ENCODE measurements around the gene MOBP. TPM values are rescaled to one million over a fixed set of nuclear protein-coding genes. Genes with fewer than 3 reads are reported as not detected.
"Not testable (repeated sequence)": the region's sequence is repeated elsewhere in the genome, so short reads cannot be mapped to it uniquely, and the experiment has no call there.

MOBP gene, protein sequence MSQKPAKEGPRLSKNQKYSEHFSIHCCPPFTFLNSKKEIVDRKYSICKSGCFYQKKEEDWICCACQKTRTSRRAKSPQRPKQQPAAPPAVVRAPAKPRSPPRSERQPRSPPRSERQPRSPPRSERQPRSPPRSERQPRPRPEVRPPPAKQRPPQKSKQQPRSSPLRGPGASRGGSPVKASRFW
- under 1 TPM in 2 of 3 donors, not detected in 1; 0.07 to 0.22 TPM for polyA plus RNA-seq

DNA sequence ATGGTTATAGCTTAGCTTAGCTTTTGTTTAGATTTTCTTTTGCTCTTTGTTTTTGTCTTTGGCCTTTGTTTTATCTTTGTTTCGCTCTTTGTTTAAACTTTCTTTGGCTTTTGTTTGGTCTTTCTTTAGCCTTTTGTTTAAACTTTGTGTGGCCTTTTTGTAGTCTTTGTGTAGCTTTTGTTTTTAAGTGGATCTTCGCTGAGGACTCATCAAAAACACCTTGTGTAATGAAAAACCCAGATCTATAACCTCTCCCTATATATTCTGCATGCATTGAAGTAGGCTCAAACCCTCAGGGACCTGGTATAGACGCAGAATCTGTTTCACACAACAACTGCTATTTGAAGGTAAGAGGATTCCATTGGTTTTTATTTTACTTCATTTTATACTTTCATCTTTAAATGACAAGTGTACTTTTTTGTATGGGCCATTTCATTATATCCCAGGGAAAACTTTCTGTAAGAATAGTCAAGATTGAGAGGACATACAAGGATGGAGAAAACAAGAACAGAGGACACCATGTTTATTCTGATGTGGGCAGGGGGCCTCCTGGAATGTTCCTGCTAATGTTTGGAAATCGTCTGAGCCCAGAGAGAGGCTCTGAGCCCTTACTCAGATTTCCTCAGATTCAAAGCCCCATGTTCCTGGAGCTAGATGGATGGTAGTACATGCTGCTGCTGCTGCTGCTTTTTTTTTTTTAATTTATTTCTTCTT, at the start of gene MOBP:
TSS of gene MOBP (plus strand) at position 287 of the 714 bp plus-strand sequence. CDS start 34,390 bp downstream, outside the sequence.
- no peak within 1 kb of the TSS for H3K27ac ChIP-seq (ENCODE audit: low read depth, low read length)
- WGBS, 3 donors: 29 to 54% (median 54%) methylated on average over 4 of the region's 4 CpGs

DNA sequence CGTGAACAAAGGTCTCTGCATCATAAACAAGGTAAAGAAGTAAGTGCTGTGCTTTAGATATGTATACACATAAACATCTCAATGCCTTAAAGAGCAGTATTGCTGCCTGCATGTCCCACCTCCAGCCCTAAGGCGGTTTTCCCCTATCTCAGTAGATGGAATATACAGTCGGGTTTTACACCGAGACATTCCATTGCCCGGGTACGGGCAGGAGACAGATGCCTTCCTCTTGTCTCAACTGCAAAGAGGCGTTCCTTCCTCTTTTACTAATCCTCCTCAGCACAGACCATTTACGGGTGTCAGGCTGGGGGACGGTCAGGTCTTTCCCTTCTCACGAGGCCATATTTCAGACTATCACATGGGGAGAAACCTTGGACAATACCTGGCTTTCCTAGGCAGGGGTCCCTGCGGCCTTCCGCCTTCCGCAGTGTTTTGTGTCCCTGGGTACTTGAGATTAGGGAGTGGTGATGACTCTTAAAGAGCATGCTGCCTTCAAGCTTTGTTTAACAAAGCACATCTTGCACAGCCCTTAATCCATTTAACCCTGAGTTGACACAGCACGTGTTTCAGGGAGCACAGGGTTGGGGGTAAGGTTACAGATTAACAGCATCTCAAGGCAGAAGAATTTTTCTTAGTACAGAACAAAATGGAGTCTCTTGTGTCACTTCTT, 48.8 kb upstream of the MOBP start:
- H3K27ac ChIP-seq (ENCODE audit: low read depth, low read length): not testable (repeated sequence)
- 45 to 60% (median 60%) methylated on average over 11 to 13 of the region's 14 CpGs for WGBS, 3 donors

DNA sequence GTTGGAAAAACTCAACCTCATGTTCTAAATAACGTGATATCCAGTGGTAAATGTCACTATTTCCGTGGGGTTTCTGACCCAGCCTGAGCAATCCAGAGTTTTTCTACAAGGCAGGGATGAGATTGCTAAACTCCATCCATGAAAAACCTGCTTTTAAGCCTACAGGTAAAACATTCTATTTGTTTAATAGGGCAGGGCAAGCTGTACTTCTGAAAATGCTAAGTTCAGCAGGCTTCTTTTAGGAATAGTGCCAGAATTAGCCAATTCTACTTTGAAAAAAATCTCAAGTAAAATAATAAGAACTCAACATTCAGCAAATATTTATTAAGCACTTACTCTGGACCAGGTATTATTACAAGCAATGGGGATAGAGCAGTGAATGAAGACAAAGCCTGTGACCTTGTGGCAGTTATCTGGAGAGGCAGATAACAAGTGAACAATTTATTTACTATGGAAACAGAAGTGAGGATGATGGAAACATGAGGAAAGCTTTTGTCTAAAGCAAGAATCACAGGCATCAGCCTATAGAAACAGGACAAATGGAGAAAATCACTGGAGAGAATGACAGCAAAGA, 47.7 kb upstream of the MOBP start:
- WGBS, 3 donors: 88 to 91% (median 88%) methylated on average over 2 of the region's 2 CpGs
- no peak overlapping the region for H3K27ac ChIP-seq (ENCODE audit: low read depth, low read length)

DNA sequence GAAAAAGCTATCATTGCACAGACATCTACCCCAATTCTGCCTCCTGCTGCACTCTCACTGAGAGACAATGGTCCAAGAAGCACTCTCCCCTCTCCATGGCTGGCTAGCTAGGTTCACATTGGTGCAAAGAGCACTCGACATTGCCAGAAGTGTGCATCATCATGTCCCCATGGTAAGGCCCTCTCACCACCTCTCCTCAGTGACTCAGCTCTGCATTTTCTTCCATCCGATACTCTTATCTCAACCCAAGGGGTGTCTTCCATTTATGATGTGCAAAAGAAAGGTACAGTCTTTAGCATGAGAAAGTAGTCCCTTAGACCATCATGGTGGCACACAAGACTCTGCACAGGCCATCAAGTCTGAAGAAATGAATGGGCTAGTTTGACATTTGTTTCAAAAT, 46.9 kb upstream of the MOBP start:
- no peak overlapping the region for H3K27ac ChIP-seq (ENCODE audit: low read depth, low read length)
- 89 to 95% (median 95%) methylated on average over 2 of the region's 2 CpGs for WGBS, 3 donors

DNA sequence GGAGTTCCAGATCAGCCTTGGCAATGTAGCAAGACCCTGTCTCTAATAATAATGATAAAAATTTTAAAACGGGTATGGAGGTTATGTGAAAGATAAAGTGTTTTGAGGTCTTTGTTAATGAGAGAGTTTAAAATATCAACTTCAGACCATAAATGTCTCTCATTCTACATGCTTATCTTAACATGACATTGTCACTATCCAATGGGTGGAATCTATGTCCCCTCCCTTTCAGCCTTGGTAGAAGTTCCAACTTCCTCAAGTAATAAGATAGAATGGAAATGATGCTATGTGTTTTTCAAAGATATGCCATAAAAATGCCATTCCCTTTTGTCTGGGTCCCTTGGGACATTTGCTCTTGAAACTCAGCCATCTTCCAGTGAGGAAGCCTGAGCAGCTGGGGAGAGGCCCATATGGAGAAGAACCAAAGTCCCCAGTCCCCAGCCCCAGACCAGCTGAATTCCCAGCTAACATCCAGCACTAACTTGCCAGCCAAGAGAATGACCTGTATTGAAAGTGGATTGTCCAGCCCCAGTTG, 44.0 kb upstream of the MOBP start:
- 64 to 76% (median 69%) methylated on average over 1 of the region's 1 CpG for WGBS, 3 donors
- no peak overlapping the region for H3K27ac ChIP-seq (ENCODE audit: low read depth, low read length)

DNA sequence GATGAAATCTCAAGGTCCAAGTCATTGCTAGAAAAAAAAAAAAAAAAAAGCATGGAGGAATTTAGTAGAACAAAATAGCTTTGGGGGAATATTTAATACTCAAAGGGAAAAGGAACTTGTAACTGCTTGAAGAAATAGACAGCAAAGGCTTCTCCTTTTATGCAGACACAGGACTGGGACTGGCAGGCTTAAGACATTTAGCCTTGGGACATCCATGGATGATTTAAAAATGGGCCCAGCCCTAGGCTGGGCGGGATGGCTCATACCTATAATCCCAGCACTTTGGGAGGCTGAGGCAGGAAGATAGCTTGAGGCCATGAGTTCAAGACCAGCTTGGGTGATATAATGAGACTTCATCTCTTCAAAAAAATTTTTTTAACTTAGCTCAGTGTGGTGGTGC, 41.2 kb upstream of the MOBP start:
- 0 to 98% (median 52%) methylated on average over 1 of the region's 1 CpG for WGBS, 3 donors
- no peak overlapping the region for H3K27ac ChIP-seq (ENCODE audit: low read depth, low read length)

DNA sequence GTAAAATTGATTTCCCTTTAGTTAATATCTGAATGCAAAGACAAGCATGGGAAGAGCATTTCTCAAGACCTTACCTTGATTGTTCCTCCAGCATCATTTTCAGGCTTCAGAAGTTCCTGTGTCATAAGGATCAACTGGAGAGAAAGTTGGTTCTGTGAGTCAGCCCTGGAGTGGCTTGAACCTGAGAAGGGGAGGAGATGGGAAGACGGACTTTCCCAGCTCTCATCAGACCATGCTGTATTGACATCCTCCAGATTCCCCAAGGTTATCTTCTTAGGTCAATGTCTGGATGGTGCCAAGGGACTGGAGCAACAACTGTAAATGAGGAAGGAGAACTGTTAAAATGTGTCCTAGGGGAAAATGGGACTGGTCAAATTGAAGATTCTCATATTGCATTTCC, 40.0 kb upstream of the MOBP start:
- WGBS, 3 donors: 57 to 93% (median 89%) methylated on average over 1 of the region's 1 CpG
- no peak overlapping the region for H3K27ac ChIP-seq (ENCODE audit: low read depth, low read length)

DNA sequence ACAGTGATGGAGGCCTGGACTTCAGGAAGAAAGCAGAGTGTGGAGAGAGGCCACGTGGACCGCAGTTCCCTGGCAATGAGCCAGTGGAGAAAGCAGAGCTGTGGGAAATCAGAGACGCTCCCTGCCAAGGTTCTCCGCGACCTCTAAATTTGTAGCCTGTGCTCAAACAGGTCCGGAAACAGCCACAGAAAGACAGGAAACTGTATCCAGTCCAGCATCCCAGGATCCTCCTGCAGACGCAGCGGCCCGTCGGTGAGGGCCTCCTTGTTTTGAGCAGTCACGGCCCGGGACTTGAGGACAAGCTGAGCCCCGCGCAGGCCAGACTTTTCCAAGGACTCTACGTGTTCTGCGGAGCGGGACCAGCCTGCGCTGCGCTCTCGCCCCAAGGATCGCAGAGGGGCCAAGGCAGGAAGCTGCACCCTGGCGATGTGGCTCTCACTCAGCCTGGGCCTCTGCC, 38.7 kb upstream of the MOBP start:
- H3K27ac ChIP-seq (ENCODE audit: low read depth, low read length): no peak overlapping the region
- 45 to 61% (median 48%) methylated on average over 22 of the region's 22 CpGs for WGBS, 3 donors

DNA sequence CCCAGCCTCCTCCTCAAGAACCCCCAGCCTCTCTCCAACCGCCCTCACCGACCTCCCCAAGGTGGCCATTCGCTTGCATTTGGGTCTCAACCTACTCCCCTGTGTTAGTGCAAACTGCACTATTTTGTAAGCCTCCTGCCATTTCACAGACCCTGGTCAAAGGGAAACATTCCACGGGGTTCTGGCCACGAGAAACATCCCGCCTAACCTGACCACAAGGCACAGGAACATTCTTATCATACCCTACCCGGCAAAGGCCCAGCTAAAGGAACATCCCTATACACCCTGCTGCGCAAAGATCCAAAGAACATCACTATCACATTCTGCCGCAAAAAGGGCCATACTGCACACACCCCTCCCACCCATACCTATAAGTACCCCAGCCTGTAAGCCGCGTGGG, 38.0 kb upstream of the MOBP start:
- WGBS, 3 donors: 90 to 94% (median 93%) methylated on average over 11 of the region's 11 CpGs
- no peak overlapping the region for H3K27ac ChIP-seq (ENCODE audit: low read depth, low read length)

DNA sequence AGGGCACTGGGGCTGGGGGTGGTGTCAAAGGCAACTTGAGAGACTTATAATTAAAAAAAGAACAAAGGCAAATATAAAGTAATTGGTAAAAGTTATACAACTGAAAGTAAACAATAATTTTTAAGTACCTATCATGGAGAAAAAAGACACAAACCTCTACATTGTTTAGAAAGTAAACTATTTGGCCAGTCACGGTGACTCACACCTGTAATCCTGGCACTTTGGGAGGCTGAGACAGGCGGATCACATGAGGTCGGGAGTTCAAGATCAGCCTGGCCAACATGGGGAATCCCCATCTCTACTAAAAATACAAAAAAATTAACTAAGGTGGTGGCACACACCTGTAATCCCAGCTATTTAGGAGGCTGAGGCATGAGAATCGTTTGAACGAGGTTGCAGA, 35.1 kb upstream of the MOBP start:
- H3K27ac ChIP-seq (ENCODE audit: low read depth, low read length): no peak overlapping the region
- 79 to 92% (median 91%) methylated on average over 5 of the region's 5 CpGs for WGBS, 3 donors

DNA sequence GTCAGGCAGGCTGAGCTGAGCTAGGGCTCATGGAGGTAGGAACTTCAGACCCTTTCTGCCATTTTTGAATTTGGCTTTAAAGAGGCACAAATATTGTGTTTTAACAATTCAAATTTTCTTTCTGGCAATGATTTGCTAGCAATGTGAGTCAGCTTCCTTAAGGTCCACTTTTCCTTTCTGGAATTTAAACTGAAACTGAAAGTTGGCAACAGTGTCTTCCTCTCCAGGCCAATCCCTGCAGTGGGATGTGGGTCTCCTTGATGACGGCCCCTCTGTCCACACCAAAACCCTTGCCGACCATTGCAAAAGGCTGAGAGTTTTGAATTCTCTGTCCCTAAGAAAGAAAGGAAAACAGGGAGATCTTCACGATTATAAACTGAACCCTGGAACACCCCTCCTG, 33.8 kb upstream of the MOBP start:
- 52 to 74% (median 61%) methylated on average over 3 of the region's 3 CpGs for WGBS, 3 donors
- no peak overlapping the region for H3K27ac ChIP-seq (ENCODE audit: low read depth, low read length)

DNA sequence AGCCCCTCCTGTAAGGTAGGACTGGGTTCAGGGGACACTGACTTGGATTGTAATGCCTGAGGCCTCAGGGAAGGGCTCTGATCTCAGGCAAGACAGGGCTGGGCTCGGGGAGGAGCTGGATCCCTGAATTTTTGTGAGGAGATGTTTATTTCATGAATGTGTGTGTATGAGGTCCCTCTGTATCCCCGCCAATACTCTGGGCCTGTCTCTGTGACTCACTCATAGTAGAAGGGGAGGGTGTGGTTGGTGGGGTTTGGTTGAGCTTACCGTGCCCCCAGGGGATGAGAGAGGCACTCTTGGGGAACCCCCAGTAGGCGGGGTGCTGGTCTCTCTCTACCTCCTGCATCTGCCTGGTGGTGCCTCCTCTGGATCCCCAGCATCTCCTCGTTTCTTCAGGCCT, 32.9 kb upstream of the MOBP start:
- WGBS, 3 donors: 56 to 74% (median 59%) methylated on average over 5 of the region's 5 CpGs
- H3K27ac ChIP-seq (ENCODE audit: low read depth, low read length): no peak overlapping the region

DNA sequence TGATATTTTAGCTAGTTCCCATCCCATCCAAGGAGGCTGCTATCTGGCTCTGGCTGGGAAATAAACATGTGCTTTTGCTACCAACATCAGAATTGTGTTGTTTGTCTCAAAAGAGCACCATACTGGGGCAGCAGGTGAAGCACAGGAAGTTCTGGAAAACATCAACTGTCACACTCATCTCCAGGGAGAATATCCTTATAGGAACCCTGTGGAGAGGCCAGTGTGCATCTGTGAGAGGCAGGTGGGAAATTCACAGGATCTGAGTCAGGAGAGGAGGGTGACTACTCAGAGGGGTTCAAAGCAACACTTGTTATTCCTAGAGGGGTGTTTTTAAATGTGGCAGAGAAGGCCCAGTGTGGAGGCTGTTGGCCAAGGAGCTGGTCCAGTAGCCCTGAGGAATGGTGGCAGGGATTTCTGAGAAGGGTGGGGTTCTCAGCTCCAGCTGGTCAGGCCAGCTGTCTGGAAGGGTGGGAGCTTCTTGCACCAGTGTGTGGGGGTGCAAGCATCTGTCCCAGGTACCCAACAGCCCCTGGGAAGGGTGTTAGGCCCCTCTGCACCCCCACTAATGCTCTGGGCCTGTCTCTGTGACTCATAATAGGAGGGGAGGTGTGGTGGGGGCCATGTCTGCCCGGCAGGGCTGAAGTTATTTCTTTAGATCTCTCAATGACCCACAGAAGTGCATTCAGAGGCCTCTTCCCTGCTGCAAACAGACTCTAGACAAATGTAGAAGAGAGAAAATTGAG, 32.3 kb upstream of the MOBP start:
- no peak overlapping the region for H3K27ac ChIP-seq (ENCODE audit: low read depth, low read length)
- 66 to 69% (median 67%) methylated on average over 1 of the region's 1 CpG for WGBS, 3 donors

DNA sequence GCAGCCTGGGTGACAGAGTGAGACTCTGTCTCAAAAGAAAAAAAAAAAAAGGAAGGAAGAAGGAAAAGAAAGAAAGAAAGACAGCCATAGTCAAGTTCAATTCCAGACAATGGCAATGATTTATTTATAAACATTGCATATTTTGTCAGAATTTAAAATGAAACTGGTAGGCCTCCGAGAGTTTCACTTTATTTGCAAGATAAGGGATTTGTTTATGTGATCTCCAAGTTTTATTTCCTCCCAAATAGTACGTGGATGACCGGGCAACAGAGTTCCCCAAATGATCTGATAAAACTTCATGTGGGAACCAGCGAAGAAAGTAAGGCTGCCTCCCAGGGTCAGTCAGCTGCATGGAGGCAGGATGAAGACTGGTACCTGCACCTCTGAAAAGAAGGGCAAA, 28.6 kb upstream of the MOBP start:
- no peak overlapping the region for H3K27ac ChIP-seq (ENCODE audit: low read depth, low read length)
- WGBS, 3 donors: 69 to 85% (median 78%) methylated on average over 4 of the region's 4 CpGs

DNA sequence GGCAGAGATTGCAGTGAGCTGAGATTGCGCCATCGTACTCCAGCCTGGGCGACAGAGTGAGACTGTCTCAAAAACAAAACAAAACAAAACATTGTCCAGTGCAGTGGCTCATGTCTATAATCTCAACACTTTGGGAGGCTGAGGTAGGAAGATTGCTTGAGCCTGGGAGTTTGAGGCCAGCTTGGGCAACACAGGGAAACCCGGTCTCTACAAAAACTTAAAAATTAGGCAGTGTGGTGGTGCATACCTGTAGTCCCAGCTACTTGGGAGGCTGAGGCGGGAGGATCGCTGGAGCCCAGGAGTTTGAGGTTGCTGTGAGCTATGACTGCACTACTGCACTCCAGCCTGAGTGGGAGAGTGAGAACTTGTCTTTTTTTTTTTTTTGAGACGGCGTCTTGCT, 27.2 kb upstream of the MOBP start:
- WGBS, 3 donors: 82 to 93% (median 82%) methylated on average over 8 of the region's 8 CpGs
- H3K27ac ChIP-seq (ENCODE audit: low read depth, low read length): no peak overlapping the region

DNA sequence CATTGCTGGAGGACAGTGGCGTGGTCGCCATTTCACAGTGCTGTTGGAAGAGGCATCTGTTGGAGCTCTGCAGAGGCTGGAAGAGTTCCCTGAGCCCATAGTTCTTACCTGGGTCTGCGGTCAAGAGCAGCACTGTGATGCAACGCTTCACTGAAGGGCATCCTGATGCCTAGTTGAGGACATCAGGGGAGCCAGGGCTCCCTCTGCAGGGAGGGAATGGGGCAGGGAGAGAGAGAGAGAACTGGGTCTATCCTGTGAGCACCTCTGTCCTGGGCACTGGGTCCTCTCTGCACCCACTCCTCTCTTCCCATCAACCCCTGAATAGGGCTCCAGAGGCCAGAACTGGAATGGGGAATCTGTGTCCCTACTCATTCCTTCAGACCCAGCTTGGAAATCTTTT, 23.9 kb upstream of the MOBP start:
- WGBS, 3 donors: 83 to 93% (median 88%) methylated on average over 4 of the region's 4 CpGs
- no peak overlapping the region for H3K27ac ChIP-seq (ENCODE audit: low read depth, low read length)

DNA sequence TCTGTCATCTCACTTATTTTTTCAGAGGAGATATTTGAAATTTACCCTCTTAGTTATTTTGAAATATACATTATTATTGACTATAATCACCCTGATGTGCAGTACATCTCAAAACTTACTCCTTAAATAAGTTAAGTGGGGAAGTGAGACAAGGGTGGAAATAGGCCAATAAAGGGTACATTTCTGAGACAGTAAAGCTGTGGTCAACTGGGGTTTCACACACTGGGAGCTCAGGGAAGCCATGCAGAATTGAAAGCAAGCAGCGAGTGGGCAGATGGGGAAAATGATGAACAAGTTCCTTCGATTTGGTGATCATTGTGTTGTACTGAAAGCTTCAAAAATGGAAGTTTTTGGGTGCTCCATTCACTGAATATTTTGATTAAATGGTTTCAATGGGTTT, 21.6 kb upstream of the MOBP start:
- WGBS, 3 donors: 68 to 80% (median 76%) methylated on average over 2 of the region's 2 CpGs
- H3K27ac ChIP-seq (ENCODE audit: low read depth, low read length): no peak overlapping the region

DNA sequence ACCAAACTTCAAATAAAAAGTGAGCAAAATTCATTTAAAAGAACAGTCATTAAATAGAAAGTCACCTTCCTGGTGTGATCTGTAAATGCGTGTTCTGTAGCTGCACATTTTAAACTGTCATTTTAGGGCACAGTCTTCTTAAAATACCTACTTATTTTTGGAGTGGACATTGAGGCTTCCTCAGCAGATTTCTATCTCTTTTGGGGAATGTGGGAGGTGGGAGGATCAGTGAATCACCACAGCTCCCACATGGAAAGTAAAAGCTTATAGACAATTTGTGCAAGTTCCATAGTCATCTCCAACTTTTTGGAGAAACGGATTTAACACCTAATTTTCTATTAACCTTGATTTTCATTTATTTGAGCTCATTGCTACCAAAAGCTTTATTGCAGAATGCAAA, 21.0 kb upstream of the MOBP start:
- no peak overlapping the region for H3K27ac ChIP-seq (ENCODE audit: low read depth, low read length)
- WGBS, 3 donors: 77 to 85% (median 79%) methylated on average over 2 of the region's 2 CpGs

Data from adipose tissue (tissue), 3 donors.